Heart right ventricle (tissue), 16 donors: ENCODE results near the gene CYTH2. TPM values are rescaled to one million over a fixed set of nuclear protein-coding genes. Genes with fewer than 3 reads are reported as not detected.

Source experiments
- ATAC-seq, 8 donors: fragments of 200-7000 bp; cut with Tn5 transposase; one replicate each; pipeline ENCODE4 v1.9.1; 2020; ENCODE audit warnings: mild to moderate bottlenecking in 8 of 8, moderate library complexity in 8 of 8, moderate number of reproducible peaks in 1 of 8
- DNase-seq, 2 donors: peaks; one replicate each; pipeline ENCODE4 v3.0.0-alpha.2; 2020
- H3K27ac ChIP-seq, 10 donors: fragments of 200-600 bp; sonication (generic) in 2 of 10; one replicate each; pipeline versions ENCODE4 v1.5.0 to v1.8.0; 2020 to 2022; ENCODE audit warnings: mild to moderate bottlenecking in 3 of 10
- H3K27me3 ChIP-seq, 7 donors: fragments of 200-600 bp; one replicate each; pipeline ENCODE4 v1.8.0; 2021 to 2022; ENCODE audit warnings: mild to moderate bottlenecking in 2 of 7
- H3K36me3 ChIP-seq, 9 donors: fragments of 200-600 bp; sonication (generic) in 1 of 9; one replicate each; pipeline versions ENCODE4 v1.5.0 to v1.8.0; 2020 to 2022; ENCODE audit warnings: mild to moderate bottlenecking in 2 of 9
- H3K4me1 ChIP-seq, 9 donors: fragments of 200-600 bp; sonication (generic) in 1 of 9; one replicate each; pipeline versions ENCODE4 v1.5.0 to v1.8.0; 2020 to 2022; ENCODE audit warnings: mild to moderate bottlenecking in 4 of 9
- H3K4me3 ChIP-seq, 10 donors: fragments of 200-600 bp; sonication (generic) in 2 of 10; one replicate each; pipeline versions ENCODE4 v1.5.0 to v1.8.0; 2020 to 2022; ENCODE audit warnings: mild to moderate bottlenecking in 7 of 10, moderate library complexity in 2 of 10
- H3K9me3 ChIP-seq, 11 donors: fragments of 200-600 bp in 10 of 11; sonication (generic) in 2 of 11; one replicate each; pipeline versions ENCODE4 v1.5.0 to v1.8.0; 2013 to 2022; ENCODE audit warnings: mild to moderate bottlenecking in 2 of 11, control low read depth in 1 of 11, moderate library complexity in 1 of 11
- CTCF ChIP-seq, 9 donors: fragments of 200-600 bp; sonication (generic) in 2 of 9; IDR thresholded peaks; one replicate each; pipeline versions ENCODE4 v1.5.0 to v1.8.0; 2021 to 2022; ENCODE audit warnings: antibody characterized with exemption in 9 of 9, mild to moderate bottlenecking in 5 of 9, moderate library complexity in 1 of 9
- WGBS, 2 donors: extraction: QIAGEN DNeasy Blood & Tissue Kit; methylation state at CpG; one replicate each; pipeline ENCODE4 v1.1.7; 2013; ENCODE audit warnings: inconsistent platforms in 1 of 2; 5-methylcytosine and 5-hydroxymethylcytosine counted together
- intact Hi-C, 10 donors: fragments of 100-400 bp; cut with DNase I; formaldehyde crosslinking; loops; one replicate each; pipeline versions ENCODE4 v1.11.1 to v1.14.2; 2022
- polyA plus RNA-seq, 2 donors: library from polyadenylated mRNA; stranded (reverse); fragments of 200-250 nt; gene quantifications; one replicate each; pipeline ENCODE4 v1.2.3, GENCODE V29; 2013
- total RNA-seq, 10 donors: library from RNA; stranded (reverse); fragmentation: NEBNext Ultra II Directional in 3 of 10; extraction: Animal tissue kit (Norgen Biotek cat#: 25700) in 3 of 10; gene quantifications; one replicate each; pipeline versions ENCODE4 v1.2.1 to v1.2.4, GENCODE V29; 2021 to 2023
- donor health status: Arrhythmogenic right ventricular cardiomyopathy.
- donor health status: ischemic (EF 13 %, LVEDD 7.1; RV severe dilation, severe dysfunction).
- donor health status: healthy with polysubstance abuse.
- donor health status: DM: no; HTN: yes; CAD: no.
- donor health status: DM: no; HTN: no; CAD: no.
- donor health status: ischemic (EF 25% LVEDD 6.9; RV normal size, moderate dysfunction).
- donor health status: ischemic (EF 25% LVEDD 5.7; RV mildly dilated, moderate dysfunction).
- donor health status: healthy.
- donor health status: DM: yes; HTN: yes; CAD: no.
- donor health status: Ischemic cardiomyopathy.
- donor health status: ischemic (EF 35%, LVEDD 5.7; RV mildly dilated, moderate dysfunction).
- donor health status: nonischemic (EF 11% LVEDD 7.7; RV severe dilation, severe dysfunction).
- donor health status: DM: yes; HTN: yes; CAD: no.
- donor health status: PGD.
- donor health status: ischemic (EF 29% LVEDD 5.4; RV normal size, mild dysfunction).
- donor health status: nonischemic (EF 23%, LVEDD 6.1; RV moderate dilation, normal function).

Gene CYTH2
- total and polyA plus RNA-seq, 12 donors = 25.8 to 41.9 (median 32.2) TPM

- ATAC-seq (no peak), DNase-seq (no peak)
- no peaks in the 10 kb centered on the region for H3K9me3 ChIP-seq
- no peak overlapping the region for H3K27ac ChIP-seq
- no peaks in the 10 kb centered on the region for H3K36me3 ChIP-seq
- H3K27me3 ChIP-seq = peaks cover 9 to 75% (median 50%) of the 10 kb centered on the region in 7 donors
- H3K4me1 ChIP-seq = peaks cover 2 to 49% (median 16%) of the 10 kb centered on the region in 9 donors
- intact Hi-C loops = loop anchor here in 2 of 10 donors (10.0 kb wide), 2 partner anchors 182 to 232 kb away; no protein-coding TSS in a partner anchor
- TF ChIP-seq CTCF (IDR thresholded peaks at IDR 0.05) = no peak
- peak overlapping the region in 3 of 10 donors; percentile 24 to 39 (median 31) for H3K4me3 ChIP-seq
- 68 to 77% methylated on average over 32 to 45 of the region's 45 CpGs for WGBS, 2 donors
Observed at GRCh38 chr19:48496959-48497727, 28.0 kb downstream of the CYTH2 start.

GRCh38 chr19:48497728-48498594 is 28.8 kb downstream of the CYTH2 start:
- Histone ChIP-seq H3K27ac (no peak overlapping the region), H3K4me1 (peaks cover 2 to 42% (median 11%) of the 10 kb centered on the region in 9 donors), H3K36me3 (no peaks in the 10 kb centered on the region), H3K27me3 (peaks cover 9 to 78% (median 56%) of the 10 kb centered on the region in 7 donors), H3K9me3 (no peaks in the 10 kb centered on the region), H3K4me3 (peak overlapping the region in 7 of 10 donors; percentile 1 to 39 (median 16))
- ATAC-seq = no peak
- intact Hi-C loops = loop anchor here in 2 of 10 donors (10.0 kb wide), 2 partner anchors 183 to 233 kb away; no protein-coding TSS in a partner anchor
- whole genome bisulfite sequencing, 2 donors = 66 to 80% methylated on average over 42 to 46 of the region's 46 CpGs
- TF ChIP-seq CTCF (IDR thresholded peaks at IDR 0.05) = no peak
- DNase-seq = no peak

- 49 to 55% methylated on average over 37 to 58 of the region's 59 CpGs for WGBS, 2 donors
- intact Hi-C loops = loop anchor here in 2 of 10 donors (10.0 kb wide), 2 partner anchors 184 to 234 kb away; no protein-coding TSS in a partner anchor
Observed at GRCh38 chr19:48498595-48499311, 29.6 kb downstream of the CYTH2 start.

More at GRCh38 chr19:48498595-48499311, 29.6 kb downstream of the CYTH2 start:
- Histone ChIP-seq H3K27ac (no peak overlapping the region), H3K27me3 (peaks cover 9 to 78% (median 56%) of the 10 kb centered on the region in 7 donors), H3K4me3 (peak overlapping the region in 7 of 10 donors; percentile 4 to 39 (median 16)), H3K36me3 (no peaks in the 10 kb centered on the region), H3K4me1 (peaks cover 2 to 42% (median 11%) of the 10 kb centered on the region in 9 donors), H3K9me3 (no peaks in the 10 kb centered on the region)
- no peak for TF ChIP-seq CTCF (IDR thresholded peaks at IDR 0.05)
- DNase-seq = no peak
- no peak for ATAC-seq
